RWPE2 (cell line): Measurements from ENCODE around the gene ETV3.
"Not testable (repeated sequence)": the region's sequence is repeated elsewhere in the genome, so short reads cannot be mapped to it uniquely, and the experiment has no call there.

Source experiments
- ATAC-seq: fragments of 200-7000 bp; cut with Tn5 transposase; 3 replicates; pipeline ENCODE4 v1.9.1; 2021; ENCODE audit warnings: low read depth
- DNase-seq: peaks from one replicate; pipeline ENCODE4 v3.0.0-alpha.2; 2020; ENCODE audit warnings: low spot score
- H3K27ac ChIP-seq: fragments of 450-650 bp; 2 replicates; pipeline ENCODE4 v1.5.1; 2017; ENCODE audit warnings: mild to moderate bottlenecking; ENCODE audit not compliant: poor library complexity, severe bottlenecking
- H3K27me3 ChIP-seq: fragments of 250-450 bp; sonication (Bioruptor Pico); 2 replicates; pipeline ENCODE4 v1.5.1; 2021; ENCODE audit warnings: mild to moderate bottlenecking, moderate library complexity; ENCODE audit not compliant: insufficient read depth, poor library complexity, severe bottlenecking
- H3K36me3 ChIP-seq: fragments of 250-450 bp; sonication (Bioruptor Pico); 2 replicates; pipeline ENCODE4 v1.5.1; 2020; ENCODE audit warnings: low read depth, mild to moderate bottlenecking, moderate library complexity
- H3K4me1 ChIP-seq: fragments of 250-450 bp; sonication (Bioruptor Pico); 2 replicates; pipeline ENCODE4 v1.5.1; 2021; ENCODE audit warnings: mild to moderate bottlenecking, moderate library complexity; ENCODE audit not compliant: insufficient read depth, poor library complexity, severe bottlenecking
- H3K4me3 ChIP-seq: fragments of 250-450 bp; sonication (Bioruptor Pico); 2 replicates; pipeline ENCODE4 v1.5.1; 2021; ENCODE audit warnings: mild to moderate bottlenecking, moderate library complexity; ENCODE audit not compliant: severe bottlenecking
- H3K9me3 ChIP-seq: fragments of 250-450 bp; sonication (Bioruptor Pico); 2 replicates; pipeline ENCODE4 v1.5.1; 2021; ENCODE audit warnings: mild to moderate bottlenecking, moderate library complexity; ENCODE audit not compliant: severe bottlenecking
- CTCF ChIP-seq: fragments of 450-650 bp; IDR thresholded peaks from one replicate; pipeline ENCODE4 v1.5.1; 2017; ENCODE audit warnings: mild to moderate bottlenecking, moderate library complexity; ENCODE audit not compliant: poor library complexity, severe bottlenecking

Gene ETV3

GRCh38 chr1:157173900-157174410 lies 35.8 kb upstream of the ETV3 start:
- Histone ChIP-seq H3K9me3 (no peaks in the 10 kb centered on the region), H3K36me3 (no peaks in the 10 kb centered on the region), H3K27me3 (no peaks in the 10 kb centered on the region), H3K4me1 (no peaks in the 10 kb centered on the region), H3K27ac (no peak overlapping the region), H3K4me3 (no peak overlapping the region)
- ATAC-seq (no peak), DNase-seq (no peak)
- TF ChIP-seq CTCF: no peak

- not testable (repeated sequence) for H3K4me3 ChIP-seq, H3K36me3 ChIP-seq, H3K27me3 ChIP-seq, H3K27ac ChIP-seq, H3K9me3 ChIP-seq, ATAC-seq, H3K4me1 ChIP-seq, DNase-seq
Observed at GRCh38 chr1:157173241-157173640, 35.0 kb upstream of the ETV3 start.

- not testable (repeated sequence) for H3K4me3 ChIP-seq, H3K36me3 ChIP-seq, H3K4me1 ChIP-seq, DNase-seq, H3K9me3 ChIP-seq, H3K27me3 ChIP-seq, H3K27ac ChIP-seq, ATAC-seq
Observed at GRCh38 chr1:157172591-157172990, 34.4 kb upstream of the ETV3 start.

GRCh38 chr1:157171903-157172503 lies 33.8 kb upstream of the ETV3 start:
- DNase-seq, H3K27ac ChIP-seq, H3K4me3 ChIP-seq, H3K4me1 ChIP-seq, H3K9me3 ChIP-seq, H3K36me3 ChIP-seq, ATAC-seq, H3K27me3 ChIP-seq: not testable (repeated sequence)
- TF ChIP-seq CTCF: peak; percentile 37

- Histone ChIP-seq H3K9me3 (no peaks in the 10 kb centered on the region), H3K36me3 (no peaks in the 10 kb centered on the region), H3K4me3 (no peak overlapping the region), H3K27ac (no peak overlapping the region), H3K27me3 (no peaks in the 10 kb centered on the region), H3K4me1 (no peaks in the 10 kb centered on the region)
- DNase-seq (no peak), ATAC-seq (peak; percentile 15; the same call in 1 of the 3 replicates)
- peak; percentile 55 for TF ChIP-seq CTCF
Observed at GRCh38 chr1:157170677-157171515, 32.7 kb upstream of the ETV3 start.
